Glomerular endothelial cell (primary cell): ENCODE data around the gene LOXL1. TPM values are rescaled to one million over a fixed set of nuclear protein-coding genes. Genes with fewer than 3 reads are reported as not detected.

Experiments used
- DNase-seq: peaks from one replicate; pipeline ENCODE4 v3.0.0-alpha.2; 2011; ENCODE audit warnings: low read depth, low spot score; ENCODE audit errors: extremely low read depth
- total RNA-seq: library from RNA; depleted of rRNA; stranded (reverse); fragments of >200 nt; gene quantifications from 2 replicates; pipeline ENCODE4 v1.2.3, GENCODE V29; 2015

Gene LOXL1
- 35.5 and 37.7 TPM in 2 replicates for total RNA-seq

GRCh38 chr15:73926219-73927002 lies at the start of gene LOXL1:
Gene LOXL1 (plus strand): TSS chr15:73926462. CDS start chr15:73926784, 322 bp downstream.
- no peak for DNase-seq

GRCh38 chr15:73879426-73879825 lies 46.8 kb upstream of the LOXL1 start:
- DNase-seq = no peak

- no peak for DNase-seq
Measured at GRCh38 chr15:73881579-73882320, 44.5 kb upstream of the LOXL1 start.

GRCh38 chr15:73882761-73883419 lies 43.4 kb upstream of the LOXL1 start:
- DNase-seq = no peak

- DNase-seq = no peak
Measured at GRCh38 chr15:73884159-73884558, 42.1 kb upstream of the LOXL1 start.

GRCh38 chr15:73885954-73886700 lies 40.1 kb upstream of the LOXL1 start:
- DNase-seq = no peak

- DNase-seq = no peak
Measured at GRCh38 chr15:73886717-73887345, 39.4 kb upstream of the LOXL1 start.

- no peak for DNase-seq
Measured at GRCh38 chr15:73887481-73887880, 38.8 kb upstream of the LOXL1 start.

GRCh38 chr15:73888224-73889041 lies 37.8 kb upstream of the LOXL1 start:
- no peak for DNase-seq

GRCh38 chr15:73889053-73889761 lies 37.1 kb upstream of the LOXL1 start:
- DNase-seq = no peak

GRCh38 chr15:73889762-73890124 lies 36.5 kb upstream of the LOXL1 start:
- no peak for DNase-seq

GRCh38 chr15:73891328-73892315 lies 34.6 kb upstream of the LOXL1 start:
- DNase-seq = no peak

GRCh38 chr15:73892446-73893226 lies 33.6 kb upstream of the LOXL1 start:
- no peak for DNase-seq

- DNase-seq = no peak
Measured at GRCh38 chr15:73894133-73894814, 32.0 kb upstream of the LOXL1 start.

- DNase-seq = no peak
Measured at GRCh38 chr15:73897441-73898261, 28.6 kb upstream of the LOXL1 start.
